T1000 (cell line): Measurements from ENCODE around the gene LRP1B.
A peak's percentile ranks its signal among the peaks of the same experiment; 100 is the strongest.
"Not testable (repeated sequence)": the region's sequence is repeated elsewhere in the genome, so short reads cannot be mapped to it uniquely, and the experiment has no call there.

Experiments
- DNase-seq: peaks from one replicate; lab custom pipeline; 2025; ENCODE audit warnings: mixed read lengths; lab: John Stamatoyannopoulos, UW

The LRP1B gene

GRCh38 chr2:141015341-141016047 is 1115.3 kb downstream of the LRP1B start:
- DNase-seq: no peak

GRCh38 chr2:141003967-141004657 is 1126.7 kb downstream of the LRP1B start:
- no peak for DNase-seq

- DNase-seq: no peak
Measured at GRCh38 chr2:141001750-141002149, 1129.1 kb downstream of the LRP1B start.

- no peak for DNase-seq
Measured at GRCh38 chr2:140998577-140998976, 1132.2 kb downstream of the LRP1B start.

- no peak for DNase-seq
Measured at GRCh38 chr2:140998017-140998416, 1132.8 kb downstream of the LRP1B start.

- DNase-seq: no peak
Measured at GRCh38 chr2:140994856-140995255, 1136.0 kb downstream of the LRP1B start.

GRCh38 chr2:140990416-140990815 is 1140.4 kb downstream of the LRP1B start:
- DNase-seq: no peak

GRCh38 chr2:140988597-140988996 is 1142.2 kb downstream of the LRP1B start:
- no peak for DNase-seq

- no peak for DNase-seq
Measured at GRCh38 chr2:140986456-140986855, 1144.4 kb downstream of the LRP1B start.

GRCh38 chr2:140975237-140975636 is 1155.6 kb downstream of the LRP1B start:
- DNase-seq: no peak

- no peak for DNase-seq
Measured at GRCh38 chr2:140972724-140973123, 1158.1 kb downstream of the LRP1B start.

- not testable (repeated sequence) for DNase-seq
Measured at GRCh38 chr2:140964324-140964723, 1166.5 kb downstream of the LRP1B start.

- no peak for DNase-seq
Measured at GRCh38 chr2:140949932-140950331, 1180.9 kb downstream of the LRP1B start.

GRCh38 chr2:140947236-140947635 is 1183.6 kb downstream of the LRP1B start:
- no peak for DNase-seq

- no peak for DNase-seq
Measured at GRCh38 chr2:140943867-140944266, 1186.9 kb downstream of the LRP1B start.

GRCh38 chr2:140942284-140942683 is 1188.5 kb downstream of the LRP1B start:
- DNase-seq: no peak

- DNase-seq: peak; percentile 27
Measured at GRCh38 chr2:140929849-140930248, 1201.0 kb downstream of the LRP1B start.

GRCh38 chr2:140918426-140918825 is 1212.4 kb downstream of the LRP1B start:
- no peak for DNase-seq

GRCh38 chr2:140916410-140916809 is 1214.4 kb downstream of the LRP1B start:
- no peak for DNase-seq

GRCh38 chr2:140910683-140911082 is 1220.1 kb downstream of the LRP1B start:
- no peak for DNase-seq

GRCh38 chr2:140905083-140905781 is 1225.6 kb downstream of the LRP1B start:
- DNase-seq: no peak

- DNase-seq: no peak
Measured at GRCh38 chr2:140895378-140895777, 1235.4 kb downstream of the LRP1B start.

- DNase-seq: no peak
Measured at GRCh38 chr2:140893685-140894084, 1237.1 kb downstream of the LRP1B start.
